ENCODE measurements around the gene PIEZO2.

DNA sequence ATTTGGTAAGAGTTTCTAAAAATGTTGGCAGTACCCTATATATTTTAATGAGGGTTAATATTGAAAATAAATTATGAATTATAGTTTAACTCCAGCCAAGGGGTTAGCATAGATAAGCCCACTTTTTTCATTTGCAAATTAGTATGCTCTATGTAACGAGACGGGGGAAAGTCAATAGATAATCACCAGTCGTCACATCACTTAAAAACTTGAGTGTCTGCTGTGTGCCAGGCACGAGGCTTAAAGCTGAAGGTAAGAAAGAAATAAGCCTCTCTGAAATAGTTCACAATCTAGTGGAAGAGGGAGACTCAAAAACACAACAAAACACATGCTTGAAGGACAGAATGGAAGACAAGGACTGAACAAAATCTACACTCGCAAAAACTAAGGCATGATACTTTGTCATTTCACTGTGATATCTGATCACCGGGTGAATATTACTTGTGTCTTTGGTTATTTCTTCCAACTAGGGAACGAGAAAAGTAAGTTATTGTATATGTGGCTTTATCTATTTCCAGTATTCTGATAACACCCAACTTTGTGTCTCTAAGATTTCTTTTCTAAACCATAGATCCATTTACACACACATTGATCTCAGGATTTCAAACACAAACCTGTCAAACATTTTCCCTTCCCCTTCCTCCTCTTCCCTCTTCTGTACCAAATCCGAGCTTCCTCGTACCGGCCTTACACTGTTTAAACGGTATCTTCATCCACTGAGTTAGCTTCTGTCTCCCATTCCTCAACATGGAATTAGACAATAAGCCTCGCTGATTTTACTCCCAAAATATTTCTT is 199.1 kb downstream of the PIEZO2 start:
- TF ChIP-seq, protein P1, sequence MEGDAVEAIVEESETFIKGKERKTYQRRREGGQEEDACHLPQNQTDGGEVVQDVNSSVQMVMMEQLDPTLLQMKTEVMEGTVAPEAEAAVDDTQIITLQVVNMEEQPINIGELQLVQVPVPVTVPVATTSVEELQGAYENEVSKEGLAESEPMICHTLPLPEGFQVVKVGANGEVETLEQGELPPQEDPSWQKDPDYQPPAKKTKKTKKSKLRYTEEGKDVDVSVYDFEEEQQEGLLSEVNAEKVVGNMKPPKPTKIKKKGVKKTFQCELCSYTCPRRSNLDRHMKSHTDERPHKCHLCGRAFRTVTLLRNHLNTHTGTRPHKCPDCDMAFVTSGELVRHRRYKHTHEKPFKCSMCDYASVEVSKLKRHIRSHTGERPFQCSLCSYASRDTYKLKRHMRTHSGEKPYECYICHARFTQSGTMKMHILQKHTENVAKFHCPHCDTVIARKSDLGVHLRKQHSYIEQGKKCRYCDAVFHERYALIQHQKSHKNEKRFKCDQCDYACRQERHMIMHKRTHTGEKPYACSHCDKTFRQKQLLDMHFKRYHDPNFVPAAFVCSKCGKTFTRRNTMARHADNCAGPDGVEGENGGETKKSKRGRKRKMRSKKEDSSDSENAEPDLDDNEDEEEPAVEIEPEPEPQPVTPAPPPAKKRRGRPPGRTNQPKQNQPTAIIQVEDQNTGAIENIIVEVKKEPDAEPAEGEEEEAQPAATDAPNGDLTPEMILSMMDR (IDR thresholded peaks at IDR 0.05), result no peak
- TF ChIP-seq EZH2 (IDR thresholded peaks at IDR 0.05; ENCODE audit: borderline replicate concordance, insufficient read depth, low read depth, low read length, poor library complexity, severe bottlenecking), result no peak

Measured in B cell (primary cell).